Hematopoietic multipotent progenitor cell treated with erythropoietin and hydrocortisone succinate and interleukin-3 and kit ligand, for 4 days (in vitro differentiated cells): ENCODE measurements around the gene USP27X.

Experiments
- DNase-seq: peaks from one replicate; pipeline ENCODE4 v3.0.0-alpha.2; 2015

Gene USP27X

DNA sequence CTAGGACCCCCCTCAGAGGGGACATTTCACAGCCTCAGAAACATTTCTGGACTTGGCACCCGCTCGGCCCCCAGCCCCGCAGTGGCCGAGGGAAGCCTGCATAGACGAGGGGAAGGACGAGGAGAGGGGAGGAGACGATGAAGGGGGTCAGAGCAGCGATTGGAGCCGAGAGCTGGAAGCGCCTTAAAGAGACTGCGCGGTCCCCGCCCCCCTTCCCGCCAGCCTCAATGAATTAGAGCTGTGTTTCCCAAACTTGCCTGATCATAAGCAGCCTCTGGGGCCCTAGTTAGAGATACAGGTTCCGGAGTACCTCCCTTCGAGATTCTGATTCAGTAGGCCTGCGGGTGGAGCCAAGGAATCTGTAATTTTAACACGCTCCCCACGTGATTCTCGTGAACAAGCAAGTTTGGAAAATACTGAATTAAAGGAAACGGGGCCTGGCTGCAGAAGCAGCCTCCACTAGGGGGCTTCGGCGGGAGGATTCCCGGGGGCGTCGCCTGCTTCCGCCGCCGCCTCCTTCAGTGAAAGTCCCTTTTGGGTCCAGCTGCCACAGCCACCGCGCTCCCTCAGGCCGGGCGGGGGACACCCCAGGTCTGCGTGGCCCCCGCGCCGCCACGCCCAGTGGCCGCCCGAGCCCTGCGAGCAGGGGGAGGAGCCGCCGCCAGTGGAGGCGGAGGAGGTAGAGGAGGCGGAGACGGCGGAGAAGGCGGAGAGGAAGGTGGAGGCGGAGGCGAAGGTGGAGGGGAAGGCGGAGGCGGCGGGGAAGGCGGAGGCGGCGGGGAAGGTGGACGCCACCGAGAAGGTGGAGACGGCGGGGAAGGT lies at the start of gene USP27X:
USP27X (plus strand) TSS at position 651 of the 822 bp plus-strand sequence. CDS start 824 bp downstream, outside the sequence.
- peak; percentile 90 for DNase-seq

DNA sequence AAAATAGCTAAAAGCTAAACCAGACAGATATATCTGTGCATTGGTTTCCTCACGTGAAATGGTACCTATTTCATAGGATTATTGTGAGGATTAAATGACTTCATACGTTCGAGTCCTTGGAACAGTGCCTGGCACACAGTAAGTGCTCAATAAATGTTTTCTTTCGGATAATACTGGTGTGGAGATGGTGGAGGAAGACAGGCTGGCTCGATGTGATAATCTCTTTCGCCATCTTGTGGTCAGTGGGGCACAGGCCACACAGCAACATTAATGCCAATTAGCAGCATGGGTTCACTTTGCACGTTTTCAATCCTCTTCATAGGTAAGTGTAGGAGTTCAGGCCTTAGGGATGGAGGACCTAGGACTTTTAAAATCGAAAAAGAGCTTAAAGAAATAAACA lies 40.9 kb upstream of the USP27X start:
- DNase-seq, result peak; percentile 54

- peak; percentile 70 for DNase-seq
Measured at GRCh38 chrX:49840679-49841078, 38.6 kb upstream of the USP27X start.

GRCh38 chrX:49842621-49843020 lies 36.7 kb upstream of the USP27X start:
- no peak for DNase-seq

DNA sequence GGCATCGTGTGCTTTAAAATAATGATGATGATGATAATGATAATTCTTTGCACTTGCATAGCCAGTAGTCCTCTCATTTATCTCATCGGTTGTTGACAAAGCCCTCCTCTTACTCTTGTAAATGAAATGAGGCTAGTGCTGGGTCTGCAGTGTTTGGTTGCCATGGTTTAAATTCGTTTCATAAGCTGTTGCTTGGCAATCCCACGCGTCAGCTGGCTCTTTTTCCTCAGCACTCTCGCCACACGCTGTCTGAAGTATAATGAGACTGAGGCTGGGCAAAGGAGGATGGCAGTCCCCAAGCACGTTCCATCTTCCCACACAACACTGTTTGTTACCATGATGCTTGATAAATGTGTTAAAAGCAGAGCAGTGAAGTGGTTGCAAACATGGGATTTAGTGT lies 34.7 kb upstream of the USP27X start:
- DNase-seq, result no peak

DNA sequence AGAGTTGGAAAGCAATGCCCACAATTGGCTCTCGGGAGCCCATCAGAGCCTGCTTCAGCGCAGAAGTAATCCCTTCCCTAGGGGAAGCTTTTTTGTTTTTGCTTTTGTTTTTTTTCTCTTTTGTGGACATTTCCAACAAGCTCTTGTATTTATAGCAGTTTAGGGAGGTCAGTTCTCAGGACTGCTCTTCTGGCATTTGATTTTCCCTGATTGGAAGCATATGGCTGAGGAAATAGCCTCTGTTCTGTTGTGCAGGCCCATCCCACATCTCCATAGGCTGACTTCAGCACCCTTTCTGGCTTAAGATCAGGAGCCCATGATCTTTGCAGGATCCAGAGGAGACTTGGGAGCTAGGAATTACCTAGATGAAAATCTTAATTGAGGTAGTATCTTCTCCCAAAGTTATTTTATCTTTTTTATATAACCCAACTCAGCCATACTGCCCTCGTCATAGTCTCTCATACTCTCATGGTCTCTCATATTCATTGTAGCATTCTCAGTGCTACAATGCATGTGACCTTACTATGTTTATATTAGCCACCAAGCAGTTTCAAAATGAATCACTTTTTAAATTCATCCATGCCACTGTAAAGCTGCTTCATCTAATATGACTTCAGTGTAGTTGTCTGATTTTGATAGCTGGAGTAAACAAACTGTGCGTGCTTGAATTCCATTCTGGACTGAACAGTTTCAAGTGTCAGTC lies 33.4 kb upstream of the USP27X start:
- DNase-seq, result no peak

- peak; percentile 26 for DNase-seq
Measured at GRCh38 chrX:49846522-49846921, 32.8 kb upstream of the USP27X start.

DNA sequence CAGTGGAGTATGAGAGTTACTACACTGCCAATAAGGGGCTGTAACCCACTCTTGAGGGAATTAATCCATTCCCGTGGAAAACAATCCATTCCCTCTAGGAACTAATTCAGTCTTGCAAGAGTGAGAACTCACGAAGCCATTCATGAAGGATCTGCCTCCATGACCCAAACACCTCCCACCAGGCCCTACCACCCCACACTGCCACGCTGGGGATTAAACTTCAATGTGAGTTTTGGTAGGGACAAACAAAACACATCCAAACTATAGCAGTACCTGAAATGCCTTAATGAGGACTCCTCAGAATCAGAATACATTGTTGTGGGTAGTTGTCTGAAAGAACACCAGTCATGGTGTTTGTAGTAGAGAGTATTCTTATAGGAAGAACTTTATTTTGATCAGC lies 31.0 kb upstream of the USP27X start:
- DNase-seq, result no peak

GRCh38 chrX:49850028-49850427 lies 29.3 kb upstream of the USP27X start:
- DNase-seq, result peak; percentile 26

DNA sequence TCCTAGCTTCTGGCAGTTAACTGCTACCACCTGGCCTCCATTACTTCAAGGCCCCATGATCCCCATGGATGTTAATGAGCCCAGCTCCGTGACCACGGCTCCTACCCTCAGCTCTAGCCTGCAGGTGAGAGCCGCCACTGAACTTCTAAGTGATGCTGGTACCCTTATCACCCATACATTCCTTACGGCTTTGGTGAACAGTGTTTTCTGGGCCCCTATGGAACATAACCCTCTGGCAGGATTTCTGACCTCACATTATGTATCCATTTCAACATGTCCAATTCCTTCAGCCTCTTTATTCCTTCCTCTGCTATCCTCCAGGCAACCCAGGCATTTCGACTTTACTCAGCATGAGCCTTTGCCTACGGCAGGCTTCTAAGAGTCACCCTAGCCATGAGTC lies 25.6 kb upstream of the USP27X start:
- no peak for DNase-seq

- DNase-seq, result no peak
Measured at GRCh38 chrX:49856819-49857218, 22.5 kb upstream of the USP27X start.

- no peak for DNase-seq
Measured at GRCh38 chrX:49858341-49858740, 20.9 kb upstream of the USP27X start.

- DNase-seq, result peak; percentile 26
Measured at GRCh38 chrX:49859491-49859890, 19.8 kb upstream of the USP27X start.

DNA sequence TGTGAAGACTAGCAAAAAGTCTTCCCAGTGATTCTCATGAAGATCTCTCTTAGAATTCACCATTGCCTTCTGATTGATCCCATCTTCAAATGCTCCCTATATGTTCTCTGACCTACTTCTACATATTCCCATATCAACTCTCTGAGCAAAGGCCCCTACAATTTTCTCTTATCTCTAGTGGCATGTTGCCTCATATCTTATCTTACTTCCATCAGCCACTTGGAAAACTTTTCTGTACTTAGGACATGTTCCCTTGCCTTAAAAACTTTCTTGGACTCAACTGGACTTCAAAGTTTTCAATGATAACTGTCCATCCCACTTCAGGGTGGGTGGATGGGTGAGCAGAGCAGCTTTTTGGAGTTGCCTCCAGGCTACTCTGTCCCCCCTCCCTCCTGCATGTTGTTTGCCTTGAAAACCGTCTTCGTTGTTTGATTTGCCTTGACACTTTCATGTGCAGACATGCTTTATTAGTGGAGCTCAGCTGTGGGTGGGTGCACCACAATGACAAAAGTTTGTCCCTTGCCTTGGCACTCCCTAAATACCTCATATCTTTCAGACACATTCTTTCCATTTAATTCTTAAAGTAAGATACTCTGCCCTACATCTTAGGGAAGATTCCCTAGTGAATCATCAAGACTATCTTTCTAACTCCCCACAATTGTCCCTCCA lies 18.3 kb upstream of the USP27X start:
- no peak for DNase-seq

GRCh38 chrX:49862093-49862492 lies 17.2 kb upstream of the USP27X start:
- no peak for DNase-seq

- DNase-seq, result no peak
Measured at GRCh38 chrX:49868739-49869138, 10.5 kb upstream of the USP27X start.

DNA sequence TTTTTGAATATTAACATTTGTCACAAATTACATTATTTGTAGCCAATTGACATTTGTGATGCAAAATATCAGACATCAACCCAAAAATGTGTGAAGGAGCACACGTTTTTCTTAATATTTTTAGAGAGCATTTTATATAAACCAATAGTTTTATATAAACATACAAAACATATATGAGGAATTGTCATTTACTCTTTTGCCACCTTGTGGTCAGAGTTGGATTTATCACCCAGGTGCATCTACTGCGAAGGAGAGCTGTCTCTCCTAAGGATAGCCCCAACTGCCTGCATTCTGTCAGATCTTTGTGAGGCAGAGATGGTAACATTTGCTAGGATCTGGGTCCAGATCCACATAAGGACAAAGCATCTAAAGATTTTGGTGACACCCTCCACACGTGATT lies 2.5 kb upstream of the USP27X start:
- DNase-seq, result peak; percentile 64

DNA sequence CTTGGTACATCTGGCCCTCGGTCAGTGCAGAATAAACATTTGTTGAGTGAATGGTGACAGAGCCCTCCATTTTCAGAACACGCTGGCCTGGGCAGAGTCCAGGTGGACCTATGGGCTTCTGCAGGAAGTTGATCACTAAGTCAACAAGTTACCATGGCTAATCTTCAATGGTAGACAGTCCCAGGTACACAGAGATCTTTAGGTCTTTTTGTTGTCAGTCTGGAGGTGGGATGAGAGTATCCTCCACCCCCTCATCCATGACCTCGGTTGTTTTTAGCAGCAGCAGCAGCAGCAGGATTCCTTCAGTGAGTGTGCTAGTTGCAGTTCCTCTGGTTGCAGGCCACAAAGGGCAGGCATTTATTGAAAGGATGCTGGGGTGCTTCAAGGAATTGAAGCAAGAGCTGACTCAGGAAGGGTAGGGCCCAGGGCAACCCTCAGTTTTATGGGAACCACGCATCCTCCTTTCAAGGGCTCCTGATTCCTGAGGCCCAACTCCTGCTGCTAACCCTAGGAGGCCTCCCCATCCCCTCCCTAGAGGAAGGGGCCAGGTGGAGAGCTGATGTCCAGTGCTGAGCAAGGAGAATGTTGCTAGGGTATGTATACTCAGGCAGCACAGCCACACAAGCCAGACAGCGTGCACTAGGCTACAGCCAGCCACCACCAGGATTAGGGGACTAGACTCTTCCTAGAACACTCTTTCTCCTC lies 1.7 kb upstream of the USP27X start:
- DNase-seq, result no peak

DNA sequence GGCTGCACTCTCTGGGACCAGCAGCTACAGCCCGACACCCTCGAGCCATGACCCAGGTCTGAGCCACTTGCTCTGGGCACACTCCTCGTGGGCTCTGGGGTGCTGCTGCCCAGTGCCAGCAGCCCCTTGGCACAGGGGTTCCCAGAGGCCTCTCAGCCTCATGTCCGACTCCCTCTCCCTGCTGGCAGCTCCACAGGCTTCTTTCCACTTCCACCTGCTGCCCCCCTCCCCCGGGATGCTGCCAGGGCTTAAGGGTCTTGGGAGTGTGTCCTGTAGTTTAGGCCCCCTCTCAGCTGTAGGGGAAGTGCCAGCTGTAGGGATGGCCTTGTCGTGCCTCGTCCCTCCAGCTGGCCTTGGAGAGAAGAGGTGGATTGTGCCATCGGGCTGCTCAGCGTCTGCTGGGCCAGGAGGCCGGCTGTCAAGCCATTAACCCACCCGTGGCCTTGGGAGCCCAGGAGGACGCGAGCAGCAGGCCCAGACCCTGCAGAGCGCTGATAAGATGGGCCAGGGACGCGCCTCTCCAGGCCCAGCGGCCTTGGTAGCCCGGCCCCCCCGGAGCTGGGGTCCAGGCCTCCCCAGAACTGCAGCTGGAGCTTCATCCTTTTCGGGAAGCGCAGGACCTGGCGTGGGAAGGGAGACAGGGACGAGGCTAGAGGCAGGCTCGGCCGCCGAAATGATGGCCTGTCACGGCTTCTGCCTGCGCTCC lies 1.0 kb upstream of the USP27X start:
- peak; percentile 18 for DNase-seq

- peak; percentile 16 for DNase-seq
Measured at GRCh38 chrX:49879656-49880277, 483 bp downstream of the USP27X start.

DNA sequence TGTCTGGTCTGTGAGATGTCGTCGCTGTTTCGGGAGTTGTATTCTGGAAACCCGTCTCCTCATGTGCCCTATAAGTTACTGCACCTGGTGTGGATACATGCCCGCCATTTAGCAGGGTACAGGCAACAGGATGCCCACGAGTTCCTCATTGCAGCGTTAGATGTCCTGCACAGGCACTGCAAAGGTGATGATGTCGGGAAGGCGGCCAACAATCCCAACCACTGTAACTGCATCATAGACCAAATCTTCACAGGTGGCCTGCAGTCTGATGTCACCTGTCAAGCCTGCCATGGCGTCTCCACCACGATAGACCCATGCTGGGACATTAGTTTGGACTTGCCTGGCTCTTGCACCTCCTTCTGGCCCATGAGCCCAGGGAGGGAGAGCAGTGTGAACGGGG lies 1.4 kb downstream of the USP27X start:
- no peak for DNase-seq

- peak; percentile 81 for DNase-seq
Measured at GRCh38 chrX:49884290-49884862, 5.1 kb downstream of the USP27X start.
